Caco-2 (cell line): ENCODE results near the gene MRTFA. TPM values are rescaled to one million over a fixed set of nuclear protein-coding genes. Genes with fewer than 3 reads are reported as not detected.

Experiments
- BruUV-seq: library from RNA; stranded (reverse); fragments of 400-500 nt; replicated peaks from 2 replicates; lab custom pipeline; 2021; lab: Mats Ljungman, UMichigan
- CTCF ChIA-PET: fragments of 300-600 bp; sonication (Branson Sonifier 250); formaldehyde crosslinking; loops from one replicate; lab custom pipeline; 2022; ENCODE audit warnings: antibody characterized with exemption; lab: Charles Lee
- POLR2A ChIA-PET: fragments of 300-600 bp; sonication (Branson Sonifier 250); formaldehyde crosslinking; loops from one replicate; lab custom pipeline; 2022; ENCODE audit warnings: antibody characterized with exemption; lab: Charles Lee
- DNase-seq, 2 experiments: peaks; one replicate each; pipeline versions ENCODE4 v3.0.0 to v3.0.0-alpha.2; 2020 to 2022
- H3K27me3 ChIP-seq: replicated peaks from 2 replicates; pipeline ENCODE4 v1.6.0; 2011; ENCODE audit warnings: low read length; ENCODE audit not compliant: control insufficient read depth, insufficient read depth
- H3K36me3 ChIP-seq: 2 replicates; pipeline ENCODE4 v1.5.1; 2011; ENCODE audit warnings: low read length; ENCODE audit not compliant: control insufficient read depth, insufficient read depth
- H3K4me1 ChIP-seq: fragments of 250-450 bp; sonication (Bioruptor Pico); 2 replicates; pipeline ENCODE4 v1.5.1; 2020; ENCODE audit warnings: mild to moderate bottlenecking
- H3K4me3 ChIP-seq: 2 replicates; pipeline ENCODE4 v1.5.1; 2011; ENCODE audit warnings: low read depth, mild to moderate bottlenecking, control low read depth, low read length
- H3K9me3 ChIP-seq: fragments of 250-450 bp; sonication (Bioruptor Pico); 2 replicates; pipeline ENCODE4 v1.5.1; 2020; ENCODE audit warnings: mild to moderate bottlenecking, moderate library complexity
- H3K27ac Mint-ChIP-seq: one replicate; pipeline ENCODE4 v1.8.0; 2022; ENCODE audit warnings: mixed read lengths; ENCODE audit not compliant: unreplicated experiment
- H3K27me3 Mint-ChIP-seq: one replicate; pipeline ENCODE4 v1.8.0; 2022; ENCODE audit warnings: mixed read lengths; ENCODE audit not compliant: insufficient read depth, unreplicated experiment
- H3K36me3 Mint-ChIP-seq: one replicate; pipeline ENCODE4 v1.8.0; 2022; ENCODE audit warnings: mild to moderate bottlenecking, mixed read lengths; ENCODE audit not compliant: insufficient read depth, unreplicated experiment
- H3K4me1 Mint-ChIP-seq: one replicate; pipeline ENCODE4 v1.8.0; 2022; ENCODE audit warnings: low read depth, mixed read lengths; ENCODE audit not compliant: unreplicated experiment
- H3K4me3 Mint-ChIP-seq: one replicate; pipeline ENCODE4 v1.8.0; 2022; ENCODE audit warnings: mild to moderate bottlenecking, moderate library complexity, mixed read lengths; ENCODE audit not compliant: unreplicated experiment
- H3K9me3 Mint-ChIP-seq: one replicate; pipeline ENCODE4 v1.8.0; 2022; ENCODE audit warnings: mixed read lengths; ENCODE audit not compliant: unreplicated experiment
- intact Hi-C: fragments of 100-400 bp; cut with micrococcal nuclease; formaldehyde crosslinking; loops from one replicate; pipeline ENCODE4 v1.10.0; 2022; ENCODE audit not compliant: unreplicated experiment
- total RNA-seq: library from RNA; stranded (reverse); gene quantifications from 2 replicates; pipeline ENCODE4 v1.2.3, GENCODE V29; 2022
- TF ChIP-seq, protein P1 (sequence below), 2 experiments: fragments of 200-600 bp in 1 of 2; IDR thresholded peaks; 1 replicate in 1 of 2; 2 replicates in 1 of 2; pipeline versions ENCODE4 v1.5.1 to v1.8.0; 2011 to 2022; ENCODE audit warnings: antibody characterized with exemption in 1 of 2, control low read depth in 1 of 2, inconsistent platforms in 1 of 2, low read depth in 1 of 2, low read length in 1 of 2, mild to moderate bottlenecking in 1 of 2, moderate library complexity in 1 of 2; ENCODE audit not compliant: insufficient read depth in 1 of 2, severe bottlenecking in 1 of 2, unreplicated experiment in 1 of 2

The MRTFA gene
- total RNA-seq, 1 experiment from 2014 or later, result 38.7 TPM

DNA sequence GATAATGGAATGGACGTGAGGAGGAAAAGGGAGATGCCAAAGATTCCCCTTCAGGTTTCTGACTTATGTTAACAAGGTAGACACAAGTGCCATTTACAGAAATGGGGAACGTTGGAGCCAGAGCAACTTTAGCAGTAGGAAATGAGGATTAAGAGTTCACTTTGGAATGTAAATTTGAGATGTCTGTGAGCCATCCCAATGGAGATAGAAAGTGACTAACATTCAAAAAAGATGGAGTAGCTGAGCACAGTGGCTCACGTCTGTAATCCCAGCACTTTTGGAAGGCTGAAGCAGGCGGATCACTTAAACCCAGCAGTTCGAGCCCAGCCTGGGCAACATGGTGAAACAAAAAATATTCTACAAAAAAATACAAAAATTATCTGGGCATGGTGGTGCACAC, 19.9 kb downstream of the MRTFA start:
- Histone ChIP-seq H3K9me3 (peaks cover 6% of the 10 kb centered on the region; the same call in 1 of the 2 replicates), H3K36me3 (no peaks in the 10 kb centered on the region), H3K27me3 (no peaks in the 10 kb centered on the region), H3K4me1 (no peaks in the 10 kb centered on the region), H3K4me3 (no peak overlapping the region)
- H3K4me1 Mint-ChIP-seq, result no peaks in the 10 kb centered on the region
- H3K36me3 Mint-ChIP-seq, result peaks cover 12% of the 10 kb centered on the region
- DNase-seq, result no peak
- H3K4me3 Mint-ChIP-seq, result no peak overlapping the region
- H3K27me3 Mint-ChIP-seq, result no peaks in the 10 kb centered on the region
- ChIA-PET POLR2A (no interaction called here), CTCF (no interaction called here)
- intact Hi-C loops, result no loop called here
- TF ChIP-seq, protein P1, sequence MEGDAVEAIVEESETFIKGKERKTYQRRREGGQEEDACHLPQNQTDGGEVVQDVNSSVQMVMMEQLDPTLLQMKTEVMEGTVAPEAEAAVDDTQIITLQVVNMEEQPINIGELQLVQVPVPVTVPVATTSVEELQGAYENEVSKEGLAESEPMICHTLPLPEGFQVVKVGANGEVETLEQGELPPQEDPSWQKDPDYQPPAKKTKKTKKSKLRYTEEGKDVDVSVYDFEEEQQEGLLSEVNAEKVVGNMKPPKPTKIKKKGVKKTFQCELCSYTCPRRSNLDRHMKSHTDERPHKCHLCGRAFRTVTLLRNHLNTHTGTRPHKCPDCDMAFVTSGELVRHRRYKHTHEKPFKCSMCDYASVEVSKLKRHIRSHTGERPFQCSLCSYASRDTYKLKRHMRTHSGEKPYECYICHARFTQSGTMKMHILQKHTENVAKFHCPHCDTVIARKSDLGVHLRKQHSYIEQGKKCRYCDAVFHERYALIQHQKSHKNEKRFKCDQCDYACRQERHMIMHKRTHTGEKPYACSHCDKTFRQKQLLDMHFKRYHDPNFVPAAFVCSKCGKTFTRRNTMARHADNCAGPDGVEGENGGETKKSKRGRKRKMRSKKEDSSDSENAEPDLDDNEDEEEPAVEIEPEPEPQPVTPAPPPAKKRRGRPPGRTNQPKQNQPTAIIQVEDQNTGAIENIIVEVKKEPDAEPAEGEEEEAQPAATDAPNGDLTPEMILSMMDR (IDR thresholded peaks at IDR 0.05; ENCODE audit: insufficient read depth in 1 of 2, low read depth in 1 of 2, low read length in 1 of 2, severe bottlenecking in 1 of 2, unreplicated experiment in 1 of 2), result no peak
- H3K27ac Mint-ChIP-seq, result no peak overlapping the region
- no TSS peak for BruUV-seq
- peaks cover 14% of the 10 kb centered on the region for H3K9me3 Mint-ChIP-seq

DNA sequence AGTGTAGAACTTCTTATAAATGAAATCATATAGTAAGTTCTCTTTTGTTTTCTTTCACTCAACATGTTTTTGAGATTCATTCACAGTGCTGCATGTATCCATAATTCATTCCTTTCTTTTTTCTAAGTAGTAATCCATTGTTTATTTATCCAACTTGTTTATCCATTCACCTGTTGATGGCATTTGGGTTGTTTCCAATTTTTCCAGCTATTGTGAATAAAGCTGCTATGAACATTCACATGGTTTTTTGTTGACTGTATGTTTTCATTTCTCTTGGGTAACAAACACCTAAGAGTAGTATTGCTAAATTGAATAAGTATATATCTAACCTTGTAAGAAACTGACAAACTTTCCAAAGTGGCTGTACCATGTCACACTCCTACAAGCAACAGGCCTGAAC, 23.5 kb downstream of the MRTFA start:
- TF ChIP-seq, protein P1 (IDR thresholded peaks at IDR 0.05; ENCODE audit: insufficient read depth in 1 of 2, low read depth in 1 of 2, low read length in 1 of 2, severe bottlenecking in 1 of 2, unreplicated experiment in 1 of 2), result no peak
- Mint-ChIP-seq H3K36me3 (no peaks in the 10 kb centered on the region), H3K9me3 (no peaks in the 10 kb centered on the region), H3K27me3 (no peaks in the 10 kb centered on the region), H3K4me3 (no peak overlapping the region), H3K4me1 (no peaks in the 10 kb centered on the region), H3K27ac (no peak overlapping the region)
- no peaks in the 10 kb centered on the region for H3K4me1 ChIP-seq
- H3K9me3 ChIP-seq, result no peaks in the 10 kb centered on the region
- no peak overlapping the region for H3K4me3 ChIP-seq
- DNase-seq, result no peak
- H3K27me3 ChIP-seq, result no peaks in the 10 kb centered on the region
- intact Hi-C loops, result no loop called here
- CTCF ChIA-PET, result no interaction called here
- BruUV-seq, result no TSS peak
- POLR2A ChIA-PET, result no interaction called here
- H3K36me3 ChIP-seq, result no peaks in the 10 kb centered on the region

DNA sequence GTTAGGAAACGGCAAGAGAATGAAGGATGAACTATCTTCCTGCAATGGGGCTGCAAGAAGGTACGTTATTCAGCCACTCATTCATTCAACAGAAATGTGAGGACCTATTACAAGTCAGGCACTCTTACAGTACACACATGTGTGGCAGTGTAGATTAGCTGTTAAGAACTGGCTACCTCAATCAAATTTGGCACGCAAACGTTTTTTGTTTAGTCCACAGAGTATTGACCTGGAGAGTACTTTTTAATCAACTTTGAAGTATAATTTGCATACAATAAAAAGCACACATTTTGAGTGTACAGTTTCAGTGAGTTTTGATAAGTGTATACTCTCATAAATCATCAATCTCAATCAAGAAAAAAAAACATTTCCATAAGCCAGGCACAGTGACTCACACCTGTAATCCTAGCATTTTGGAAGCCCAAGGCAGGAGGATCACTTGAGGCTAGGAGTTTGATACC, 24.2 kb downstream of the MRTFA start:
- Mint-ChIP-seq H3K27me3 (no peaks in the 10 kb centered on the region), H3K4me1 (no peaks in the 10 kb centered on the region), H3K9me3 (no peaks in the 10 kb centered on the region), H3K4me3 (no peak overlapping the region), H3K36me3 (no peaks in the 10 kb centered on the region), H3K27ac (no peak overlapping the region)
- CTCF ChIA-PET, result no interaction called here
- Histone ChIP-seq H3K4me1 (no peaks in the 10 kb centered on the region), H3K27me3 (no peaks in the 10 kb centered on the region), H3K4me3 (no peak overlapping the region), H3K9me3 (no peaks in the 10 kb centered on the region), H3K36me3 (no peaks in the 10 kb centered on the region)
- POLR2A ChIA-PET, result no interaction called here
- intact Hi-C loops, result no loop called here
- no TSS peak for BruUV-seq
- TF ChIP-seq, protein P1 (IDR thresholded peaks at IDR 0.05; ENCODE audit: insufficient read depth in 1 of 2, low read depth in 1 of 2, low read length in 1 of 2, severe bottlenecking in 1 of 2, unreplicated experiment in 1 of 2), result no peak
- DNase-seq, result no peak
